Measurements from ENCODE around the gene FGF23. TPM values are rescaled to one million over a fixed set of nuclear protein-coding genes. Genes with fewer than 3 reads are reported as not detected.
A peak's percentile ranks its signal among the peaks of the same experiment; 100 is the strongest.

Gene FGF23
- total RNA-seq, result not detected

- WGBS, 2 donors (ENCODE audit: low coverage in 1 of 2), result 18 to 40% methylated on average over 1 to 6 of the region's 7 CpGs
- no peaks in the 10 kb centered on the region for H3K4me1 ChIP-seq
- no peaks in the 10 kb centered on the region for H3K27me3 ChIP-seq
- TF ChIP-seq POLR2A (IDR thresholded peaks at IDR 0.05), result no peak
- intact Hi-C loops (cut with DNase I; ENCODE audit: low total_unique reads) (no loop called here), in situ Hi-C loops (cut with MboI; ENCODE audit: low pct_ligation_motif_present in 1 of 4, low pct_unique_long_range_greater_than_20kb in 1 of 4, low sequenced_read_pairs in 3 of 4) (no loop called here)
- no peak for DNase-seq
- no peak within 1 kb of the TSS for H3K27ac ChIP-seq
- H3K4me3 ChIP-seq, result no peak within 1 kb of the TSS
- H3K9me3 ChIP-seq, result no peaks in the 10 kb centered on the region
- H3K36me3 ChIP-seq, result no peaks in the 10 kb centered on the region
Observed at GRCh38 chr12:4379405-4379804, at the start of gene FGF23. Gene FGF23 (minus strand): TSS chr12:4379712. CDS start chr12:4379582, 130 bp downstream.

DNA sequence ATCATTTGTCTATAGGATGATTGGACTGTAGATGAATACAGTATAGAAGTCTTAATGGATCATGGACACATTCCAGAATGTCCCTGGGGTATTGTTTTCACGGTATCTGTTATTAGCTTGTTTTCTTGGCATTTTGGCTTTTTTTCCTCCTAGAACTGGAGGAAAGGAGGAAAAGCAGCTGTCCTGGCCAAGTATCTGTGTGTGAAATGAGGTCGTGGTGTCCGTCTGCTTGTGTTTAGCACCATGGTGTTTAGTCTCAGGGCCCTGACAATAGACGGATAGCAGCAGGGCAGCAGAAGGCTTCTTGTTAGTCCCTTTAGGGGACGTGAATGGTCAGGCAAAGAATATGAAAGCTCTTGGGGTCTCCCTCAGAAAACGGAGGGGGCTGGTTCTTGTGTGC lies 44.9 kb upstream of the FGF23 start:
- WGBS, 2 donors (ENCODE audit: low coverage in 1 of 2), result 32 to 53% methylated on average over 3 to 6 of the region's 6 CpGs
- Histone ChIP-seq H3K4me3 (no peak overlapping the region), H3K27me3 (no peaks in the 10 kb centered on the region), H3K36me3 (no peaks in the 10 kb centered on the region), H3K4me1 (no peaks in the 10 kb centered on the region), H3K9me3 (no peaks in the 10 kb centered on the region), H3K27ac (no peak overlapping the region)
- no peak for DNase-seq
- intact Hi-C loops (cut with DNase I; ENCODE audit: low total_unique reads), result no loop called here
- TF ChIP-seq, protein P1, sequence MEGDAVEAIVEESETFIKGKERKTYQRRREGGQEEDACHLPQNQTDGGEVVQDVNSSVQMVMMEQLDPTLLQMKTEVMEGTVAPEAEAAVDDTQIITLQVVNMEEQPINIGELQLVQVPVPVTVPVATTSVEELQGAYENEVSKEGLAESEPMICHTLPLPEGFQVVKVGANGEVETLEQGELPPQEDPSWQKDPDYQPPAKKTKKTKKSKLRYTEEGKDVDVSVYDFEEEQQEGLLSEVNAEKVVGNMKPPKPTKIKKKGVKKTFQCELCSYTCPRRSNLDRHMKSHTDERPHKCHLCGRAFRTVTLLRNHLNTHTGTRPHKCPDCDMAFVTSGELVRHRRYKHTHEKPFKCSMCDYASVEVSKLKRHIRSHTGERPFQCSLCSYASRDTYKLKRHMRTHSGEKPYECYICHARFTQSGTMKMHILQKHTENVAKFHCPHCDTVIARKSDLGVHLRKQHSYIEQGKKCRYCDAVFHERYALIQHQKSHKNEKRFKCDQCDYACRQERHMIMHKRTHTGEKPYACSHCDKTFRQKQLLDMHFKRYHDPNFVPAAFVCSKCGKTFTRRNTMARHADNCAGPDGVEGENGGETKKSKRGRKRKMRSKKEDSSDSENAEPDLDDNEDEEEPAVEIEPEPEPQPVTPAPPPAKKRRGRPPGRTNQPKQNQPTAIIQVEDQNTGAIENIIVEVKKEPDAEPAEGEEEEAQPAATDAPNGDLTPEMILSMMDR (IDR thresholded peaks at IDR 0.05), result no peak
- TF ChIP-seq EP300 (IDR thresholded peaks at IDR 0.05; ENCODE audit: low read depth) (no peak), POLR2AphosphoS5 (IDR thresholded peaks at IDR 0.05) (no peak), POLR2A (IDR thresholded peaks at IDR 0.05) (no peak)
- in situ Hi-C loops (cut with MboI; ENCODE audit: low pct_ligation_motif_present in 1 of 4, low pct_unique_long_range_greater_than_20kb in 1 of 4, low sequenced_read_pairs in 3 of 4), result no loop called here

DNA sequence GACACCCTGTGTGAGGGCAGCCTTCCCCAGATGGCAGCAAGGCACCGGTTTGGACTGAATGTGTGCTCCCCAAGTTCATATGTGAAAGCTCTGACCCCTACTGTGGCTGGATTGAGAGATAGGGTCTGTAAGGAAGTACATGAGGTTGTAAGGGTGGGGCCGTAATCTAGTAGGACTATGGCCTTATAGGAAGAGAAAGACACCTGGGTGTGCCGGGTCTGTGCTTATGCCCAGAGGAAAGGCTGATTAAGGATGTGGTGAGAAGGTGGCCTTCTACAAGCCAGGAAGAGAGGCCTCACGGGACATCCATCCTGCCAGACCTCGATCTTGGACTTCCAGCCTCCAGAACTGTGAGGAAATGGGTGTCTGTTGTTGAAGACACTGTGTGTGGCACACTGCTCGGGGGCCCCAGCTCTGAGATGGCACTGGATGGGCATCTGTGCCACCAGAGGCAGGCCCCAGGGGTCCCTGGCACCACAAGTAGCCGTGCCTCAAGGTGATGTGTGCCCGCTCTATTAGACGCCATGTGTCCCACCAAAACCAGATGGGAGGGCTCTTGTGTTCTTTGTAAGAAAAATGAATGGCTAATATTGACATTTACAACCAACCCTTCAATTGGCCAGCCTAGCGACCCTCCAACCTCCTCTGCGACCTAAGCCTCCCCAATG lies 44.1 kb upstream of the FGF23 start:
- intact Hi-C loops (cut with DNase I; ENCODE audit: low total_unique reads), result no loop called here
- WGBS, 2 donors (ENCODE audit: low coverage in 1 of 2), result 72 to 78% methylated on average over 4 to 11 of the region's 11 CpGs
- no peaks in the 10 kb centered on the region for H3K36me3 ChIP-seq
- no peak for DNase-seq
- H3K27ac ChIP-seq, result no peak overlapping the region
- in situ Hi-C loops (cut with MboI; ENCODE audit: low pct_ligation_motif_present in 1 of 4, low pct_unique_long_range_greater_than_20kb in 1 of 4, low sequenced_read_pairs in 3 of 4), result no loop called here
- no peak overlapping the region for H3K4me3 ChIP-seq
- no peak for TF ChIP-seq POLR2AphosphoS5 (IDR thresholded peaks at IDR 0.05)
- no peak for TF ChIP-seq POLR2A (IDR thresholded peaks at IDR 0.05)
- TF ChIP-seq, protein P1 (IDR thresholded peaks at IDR 0.05), result no peak
- TF ChIP-seq EP300 (IDR thresholded peaks at IDR 0.05; ENCODE audit: low read depth), result no peak
- H3K9me3 ChIP-seq, result no peaks in the 10 kb centered on the region
- no peaks in the 10 kb centered on the region for H3K4me1 ChIP-seq
- no peaks in the 10 kb centered on the region for H3K27me3 ChIP-seq

GRCh38 chr12:4422985-4423384 lies 43.5 kb upstream of the FGF23 start:
- intact Hi-C loops (cut with DNase I; ENCODE audit: low total_unique reads), result no loop called here
- Histone ChIP-seq H3K27ac (no peak overlapping the region), H3K9me3 (no peaks in the 10 kb centered on the region), H3K4me1 (no peaks in the 10 kb centered on the region), H3K36me3 (no peaks in the 10 kb centered on the region), H3K27me3 (no peaks in the 10 kb centered on the region), H3K4me3 (no peak overlapping the region)
- in situ Hi-C loops (cut with MboI; ENCODE audit: low pct_ligation_motif_present in 1 of 4, low pct_unique_long_range_greater_than_20kb in 1 of 4, low sequenced_read_pairs in 3 of 4), result no loop called here
- no peak for DNase-seq
- TF ChIP-seq POLR2AphosphoS5 (IDR thresholded peaks at IDR 0.05) (no peak), POLR2A (IDR thresholded peaks at IDR 0.05) (no peak), EP300 (IDR thresholded peaks at IDR 0.05; ENCODE audit: low read depth) (no peak)
- TF ChIP-seq, protein P1 (IDR thresholded peaks at IDR 0.05), result no peak
- 90% methylated on average over 8 of the region's 9 CpGs; no CpG with 5 or more reads in 1 of the 2 donors for WGBS, 2 donors (ENCODE audit: low coverage in 1 of 2)

DNA sequence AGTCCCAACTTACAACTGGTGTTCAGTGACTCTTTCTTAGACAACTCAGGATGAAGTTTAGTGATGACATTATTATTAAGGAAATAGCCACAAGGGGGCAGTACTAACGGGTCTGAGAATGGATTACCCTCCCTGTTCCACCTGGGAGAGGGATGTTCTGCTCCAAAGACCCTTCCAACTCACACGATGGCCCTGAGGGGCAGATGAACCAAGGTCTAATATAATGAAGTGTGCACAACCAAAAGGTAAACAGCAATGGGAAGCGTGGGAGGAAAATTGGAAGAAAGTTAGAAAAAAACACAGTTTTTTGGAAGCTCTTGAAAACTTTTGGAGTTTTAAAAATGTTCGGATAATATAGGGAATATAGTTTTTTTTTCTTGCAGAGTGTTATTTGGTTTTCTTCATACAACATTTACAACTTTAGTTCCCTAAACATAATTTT lies 42.1 kb upstream of the FGF23 start:
- Histone ChIP-seq H3K27ac (no peak overlapping the region), H3K4me3 (no peak overlapping the region), H3K27me3 (peaks cover 4% of the 10 kb centered on the region), H3K9me3 (no peaks in the 10 kb centered on the region), H3K36me3 (no peaks in the 10 kb centered on the region), H3K4me1 (no peaks in the 10 kb centered on the region)
- intact Hi-C loops (cut with DNase I; ENCODE audit: low total_unique reads), result no loop called here
- DNase-seq, result no peak
- in situ Hi-C loops (cut with MboI; ENCODE audit: low pct_ligation_motif_present in 1 of 4, low pct_unique_long_range_greater_than_20kb in 1 of 4, low sequenced_read_pairs in 3 of 4), result no loop called here
- no peak for TF ChIP-seq EP300 (IDR thresholded peaks at IDR 0.05; ENCODE audit: low read depth)
- TF ChIP-seq, protein P1 (IDR thresholded peaks at IDR 0.05), result peak; percentile 46 to 62 (median 54)
- TF ChIP-seq POLR2A (IDR thresholded peaks at IDR 0.05), result no peak
- 36 to 39% methylated on average over 3 to 4 of the region's 4 CpGs for WGBS, 2 donors (ENCODE audit: low coverage in 1 of 2)
